Suprapubic skin (tissue), 4 donors: ENCODE results near the gene GSTO2. TPM values are rescaled to one million over a fixed set of nuclear protein-coding genes. Genes with fewer than 3 reads are reported as not detected.
"Not testable (repeated sequence)": the region's sequence is repeated elsewhere in the genome, so short reads cannot be mapped to it uniquely, and the experiment has no call there.

Experiments
- DNase-seq, 2 donors: peaks; one replicate each; pipeline ENCODE4 v3.0.0-alpha.2; 2019; ENCODE audit warnings: low spot score in 2 of 2
- H3K27ac ChIP-seq: fragments of 200-600 bp; sonication (generic); one replicate; pipeline ENCODE4 v1.5.1; 2019
- H3K27me3 ChIP-seq: fragments of 200-600 bp; sonication (generic); one replicate; pipeline ENCODE4 v1.5.1; 2019
- H3K36me3 ChIP-seq: fragments of 200-600 bp; sonication (generic); one replicate; pipeline ENCODE4 v1.5.1; 2019
- H3K4me1 ChIP-seq: fragments of 200-600 bp; sonication (generic); one replicate; pipeline ENCODE4 v1.5.1; 2019
- H3K4me3 ChIP-seq: fragments of 200-600 bp; sonication (generic); one replicate; pipeline ENCODE4 v1.5.1; 2019; ENCODE audit warnings: mild to moderate bottlenecking
- H3K9me3 ChIP-seq: fragments of 200-600 bp; sonication (generic); one replicate; pipeline ENCODE4 v1.5.1; 2019
- CTCF ChIP-seq, 2 donors: fragments of 200-600 bp in 1 of 2; fragments of 450-650 bp in 1 of 2; sonication (generic) in 1 of 2; IDR thresholded peaks; one replicate each; pipeline ENCODE4 v1.5.1; 2016 to 2019; ENCODE audit warnings: antibody characterized with exemption in 2 of 2, mild to moderate bottlenecking in 1 of 2, moderate library complexity in 1 of 2
- EP300 ChIP-seq: sonication (generic); formaldehyde crosslinking; IDR thresholded peaks from one replicate; pipeline ENCODE4 v1.6.1; 2017; ENCODE audit warnings: antibody characterized with exemption
- POLR2A ChIP-seq, 2 donors: fragments of 450-650 bp; IDR thresholded peaks; one replicate each; pipeline ENCODE4 v1.6.1; 2017; ENCODE audit warnings: antibody characterized with exemption in 2 of 2, mild to moderate bottlenecking in 2 of 2, moderate library complexity in 2 of 2
- POLR2AphosphoS5 ChIP-seq, 3 donors: sonication (generic); formaldehyde crosslinking; IDR thresholded peaks; one replicate each; pipeline ENCODE4 v1.6.1; 2017; ENCODE audit warnings: antibody characterized with exemption in 3 of 3
- WGBS: methylation state at CpG from one replicate; pipeline ENCODE4 v1.1.5; 2018; 5-methylcytosine and 5-hydroxymethylcytosine counted together
- total RNA-seq, 4 donors: library from RNA; depleted of rRNA; stranded (reverse); fragments of >200 nt; gene quantifications; one replicate each; pipeline ENCODE4 v1.1.0, GENCODE V29; 2016

GSTO2 gene
- total RNA-seq, 4 donors from 2014 or later, result 19.0 to 35.5 (median 25.4) TPM

- WGBS, result 81% methylated on average over 3 of the region's 3 CpGs
- Histone ChIP-seq H3K9me3 (no peaks in the 10 kb centered on the region), H3K4me3 (no peak overlapping the region), H3K27me3 (no peaks in the 10 kb centered on the region), H3K4me1 (no peaks in the 10 kb centered on the region), H3K36me3 (no peaks in the 10 kb centered on the region), H3K27ac (no peak overlapping the region)
- no peak for DNase-seq
- TF ChIP-seq POLR2AphosphoS5 (IDR thresholded peaks at IDR 0.05), result no peak
- TF ChIP-seq CTCF (IDR thresholded peaks at IDR 0.05), result no peak
- TF ChIP-seq EP300, result no peak
- TF ChIP-seq POLR2A (IDR thresholded peaks at IDR 0.05), result no peak
Observed at GRCh38 chr10:104247513-104248146, 21.4 kb upstream of the GSTO2 start.

GRCh38 chr10:104248931-104249330, 20.1 kb upstream of the GSTO2 start:
- not testable (repeated sequence) for H3K27ac ChIP-seq, H3K27me3 ChIP-seq, H3K4me1 ChIP-seq, H3K36me3 ChIP-seq, H3K4me3 ChIP-seq, H3K9me3 ChIP-seq, DNase-seq
- WGBS, result 74% methylated on average over 11 of the region's 11 CpGs

- Histone ChIP-seq H3K4me3 (no peak overlapping the region), H3K27ac (no peak overlapping the region), H3K9me3 (no peaks in the 10 kb centered on the region), H3K4me1 (no peaks in the 10 kb centered on the region), H3K27me3 (no peaks in the 10 kb centered on the region), H3K36me3 (no peaks in the 10 kb centered on the region)
- TF ChIP-seq CTCF (IDR thresholded peaks at IDR 0.05) (no peak), POLR2AphosphoS5 (IDR thresholded peaks at IDR 0.05) (no peak), EP300 (no peak), POLR2A (IDR thresholded peaks at IDR 0.05) (no peak)
- DNase-seq, result no peak
- WGBS, result 65% methylated on average over 1 of the region's 1 CpG
Observed at GRCh38 chr10:104250371-104250770, 18.6 kb upstream of the GSTO2 start.

GRCh38 chr10:104251443-104251842, 17.5 kb upstream of the GSTO2 start:
- Histone ChIP-seq H3K27me3 (no peaks in the 10 kb centered on the region), H3K9me3 (no peaks in the 10 kb centered on the region), H3K36me3 (no peaks in the 10 kb centered on the region), H3K27ac (no peak overlapping the region), H3K4me1 (peaks cover 10% of the 10 kb centered on the region), H3K4me3 (no peak overlapping the region)
- DNase-seq, result no peak
- WGBS, result 90% methylated on average over 6 of the region's 6 CpGs
- TF ChIP-seq CTCF (IDR thresholded peaks at IDR 0.05) (no peak), POLR2A (IDR thresholded peaks at IDR 0.05) (no peak), POLR2AphosphoS5 (IDR thresholded peaks at IDR 0.05) (no peak), EP300 (no peak)

GRCh38 chr10:104252368-104252767, 16.6 kb upstream of the GSTO2 start:
- Histone ChIP-seq H3K27me3 (no peaks in the 10 kb centered on the region), H3K36me3 (no peaks in the 10 kb centered on the region), H3K4me1 (peaks cover 19% of the 10 kb centered on the region), H3K9me3 (no peaks in the 10 kb centered on the region), H3K4me3 (no peak overlapping the region), H3K27ac (no peak overlapping the region)
- TF ChIP-seq POLR2AphosphoS5 (IDR thresholded peaks at IDR 0.05) (no peak), CTCF (IDR thresholded peaks at IDR 0.05) (no peak)
- no peak for DNase-seq

GRCh38 chr10:104253106-104253505, 15.9 kb upstream of the GSTO2 start:
- Histone ChIP-seq H3K9me3 (no peaks in the 10 kb centered on the region), H3K27me3 (no peaks in the 10 kb centered on the region), H3K27ac (no peak overlapping the region), H3K36me3 (peaks cover 2% of the 10 kb centered on the region), H3K4me3 (no peak overlapping the region), H3K4me1 (peaks cover 27% of the 10 kb centered on the region)
- WGBS, result 88% methylated on average over 2 of the region's 2 CpGs
- DNase-seq, result no peak
- TF ChIP-seq CTCF (IDR thresholded peaks at IDR 0.05) (no peak), EP300 (no peak), POLR2AphosphoS5 (IDR thresholded peaks at IDR 0.05) (no peak), POLR2A (IDR thresholded peaks at IDR 0.05) (no peak)
